LNCaP clone FGC (cell line): ENCODE measurements around the gene SPRED1.

Experiments used
- DNase-seq: peaks from one replicate; pipeline ENCODE4 v3.0.0-alpha.2; 2011; ENCODE audit warnings: low read depth
- H3K4me3 ChIP-seq: 2 replicates; pipeline ENCODE4 v1.5.1; 2011; ENCODE audit warnings: mild to moderate bottlenecking, low read depth, low read length, control low read depth
- CTCF ChIP-seq: IDR thresholded peaks from 2 replicates; pipeline ENCODE4 v1.5.1; 2012; ENCODE audit warnings: mild to moderate bottlenecking; ENCODE audit not compliant: control insufficient read depth, insufficient read depth; ENCODE audit errors: extremely low read depth

Gene SPRED1

GRCh38 chr15:38252481-38253350 lies at the start of gene SPRED1:
Gene SPRED1, plus strand, starts transcription at chr15:38252836. Its CDS starts 350 bp downstream, at chr15:38253186.
- no peak for TF ChIP-seq CTCF
- H3K4me3 ChIP-seq: peak within 1 kb of the TSS; percentile 64
- no peak for DNase-seq

GRCh38 chr15:38205526-38206272 lies 46.9 kb upstream of the SPRED1 start:
- no peak for DNase-seq
- TF ChIP-seq CTCF: no peak
- H3K4me3 ChIP-seq: no peak overlapping the region

GRCh38 chr15:38207621-38208020 lies 45.0 kb upstream of the SPRED1 start:
- no peak for DNase-seq
- TF ChIP-seq CTCF: no peak
- H3K4me3 ChIP-seq: no peak overlapping the region

GRCh38 chr15:38208206-38208605 lies 44.4 kb upstream of the SPRED1 start:
- H3K4me3 ChIP-seq: no peak overlapping the region
- no peak for DNase-seq
- no peak for TF ChIP-seq CTCF

GRCh38 chr15:38208779-38209178 lies 43.9 kb upstream of the SPRED1 start:
- no peak for DNase-seq
- no peak for TF ChIP-seq CTCF
- no peak overlapping the region for H3K4me3 ChIP-seq

- no peak for TF ChIP-seq CTCF
Measured at GRCh38 chr15:38211249-38211648, 41.4 kb upstream of the SPRED1 start.

More at GRCh38 chr15:38211249-38211648, 41.4 kb upstream of the SPRED1 start:
- H3K4me3 ChIP-seq: no peak overlapping the region
- no peak for DNase-seq
